GM19193 (cell line): ENCODE data around the gene ETFBKMT.

ENCODE experiments used
- POLR2A ChIP-seq: IDR thresholded peaks from 4 replicates; pipeline ENCODE4 v1.6.1; 2011; ENCODE audit not compliant: insufficient read depth, insufficient read length; ENCODE audit errors: extremely low read depth

The ETFBKMT gene

GRCh38 chr12:31659087-31659942 lies at the start of gene ETFBKMT:
Gene ETFBKMT, plus strand, starts transcription at chr12:31659688. Its CDS starts 2,266 bp downstream, at chr12:31661954.
- peak; percentile 76 for TF ChIP-seq POLR2A

GRCh38 chr12:31612819-31613218 lies 46.7 kb upstream of the ETFBKMT start:
- TF ChIP-seq POLR2A = no peak

GRCh38 chr12:31618228-31619025 lies 41.1 kb upstream of the ETFBKMT start:
- TF ChIP-seq POLR2A = no peak

GRCh38 chr12:31620311-31620710 lies 39.2 kb upstream of the ETFBKMT start:
- TF ChIP-seq POLR2A = no peak

GRCh38 chr12:31622038-31622437 lies 37.5 kb upstream of the ETFBKMT start:
- no peak for TF ChIP-seq POLR2A

GRCh38 chr12:31626270-31626995 lies 33.1 kb upstream of the ETFBKMT start:
- no peak for TF ChIP-seq POLR2A

- TF ChIP-seq POLR2A = no peak
Measured at GRCh38 chr12:31627456-31628054, 31.9 kb upstream of the ETFBKMT start.

- TF ChIP-seq POLR2A = no peak
Measured at GRCh38 chr12:31629756-31630732, 29.4 kb upstream of the ETFBKMT start.

- TF ChIP-seq POLR2A = no peak
Measured at GRCh38 chr12:31631023-31631724, 28.3 kb upstream of the ETFBKMT start.

GRCh38 chr12:31631809-31632208 lies 27.7 kb upstream of the ETFBKMT start:
- no peak for TF ChIP-seq POLR2A

- no peak for TF ChIP-seq POLR2A
Measured at GRCh38 chr12:31633464-31633863, 26.0 kb upstream of the ETFBKMT start.

- no peak for TF ChIP-seq POLR2A
Measured at GRCh38 chr12:31634620-31635019, 24.9 kb upstream of the ETFBKMT start.

- TF ChIP-seq POLR2A = no peak
Measured at GRCh38 chr12:31641509-31642090, 17.9 kb upstream of the ETFBKMT start.
